Body of pancreas (tissue), 4 donors: ENCODE measurements around the gene DCLRE1C.

Source experiments
- CTCF ChIP-seq, 7 experiments: fragments of 450-650 bp in 4 of 7; fragments of 200-600 bp in 3 of 7; sonication (generic) in 3 of 7; IDR thresholded peaks; one replicate each; pipeline ENCODE4 v1.5.1; 2016 to 2019; ENCODE audit warnings: antibody characterized with exemption in 7 of 7
- POLR2A ChIP-seq, 3 donors: fragments of 450-650 bp; IDR thresholded peaks; one replicate each; pipeline ENCODE4 v1.6.1; 2016; ENCODE audit warnings: antibody characterized with exemption in 3 of 3, mild to moderate bottlenecking in 2 of 3

GRCh38 chr10:14953424-14954000, 384 bp downstream of the DCLRE1C start:
- no peak for TF ChIP-seq CTCF (IDR thresholded peaks at IDR 0.05)
- no peak for TF ChIP-seq POLR2A (IDR thresholded peaks at IDR 0.05)
